GM21619 (cell line): ENCODE data around the gene USP6NL.

Experiments
- ATAC-seq: cut with Tn5 transposase; IDR thresholded peaks from one replicate; pipeline ENCODE4 v1.9.1; 2021; ENCODE audit not compliant: unreplicated experiment

The USP6NL gene

DNA sequence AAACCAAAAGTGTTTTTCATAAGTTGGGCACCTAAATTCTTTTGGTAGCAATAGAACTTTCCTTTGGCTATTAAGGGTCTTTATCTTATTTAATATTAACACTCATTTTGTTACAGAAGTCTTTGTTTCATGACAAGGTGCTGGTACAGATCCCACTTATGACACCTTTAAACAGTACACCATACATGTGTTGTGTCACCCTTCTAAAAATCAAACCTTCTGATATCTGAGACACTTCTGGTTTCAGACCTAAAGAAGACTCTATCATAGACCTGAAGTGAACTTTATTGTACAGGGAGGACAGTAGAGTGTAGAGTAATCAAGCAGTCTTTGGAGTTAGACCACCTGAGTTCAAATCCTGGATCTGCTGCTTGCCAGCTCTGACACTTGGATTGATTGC is 5.8 kb upstream of the USP6NL start:
- no peak for ATAC-seq

DNA sequence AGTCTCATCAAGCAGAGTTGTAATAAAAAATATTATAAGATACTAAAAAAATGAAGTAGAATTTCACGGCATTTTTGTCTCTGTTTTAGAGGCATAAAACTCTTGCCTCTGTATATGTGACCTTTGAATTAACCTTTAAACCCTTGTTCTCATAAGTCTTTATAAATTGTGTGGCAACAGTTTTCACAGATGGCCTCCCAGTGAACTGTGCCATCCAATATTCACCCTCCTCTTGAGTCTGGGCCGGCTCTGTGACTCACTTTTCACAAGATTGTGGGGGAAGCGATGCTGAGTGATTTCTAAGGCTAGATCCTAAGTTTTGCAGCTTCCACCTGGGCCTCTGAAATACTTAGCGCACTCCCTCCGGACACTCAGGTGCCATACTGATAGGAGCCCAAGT is 4.6 kb upstream of the USP6NL start:
- ATAC-seq: no peak

DNA sequence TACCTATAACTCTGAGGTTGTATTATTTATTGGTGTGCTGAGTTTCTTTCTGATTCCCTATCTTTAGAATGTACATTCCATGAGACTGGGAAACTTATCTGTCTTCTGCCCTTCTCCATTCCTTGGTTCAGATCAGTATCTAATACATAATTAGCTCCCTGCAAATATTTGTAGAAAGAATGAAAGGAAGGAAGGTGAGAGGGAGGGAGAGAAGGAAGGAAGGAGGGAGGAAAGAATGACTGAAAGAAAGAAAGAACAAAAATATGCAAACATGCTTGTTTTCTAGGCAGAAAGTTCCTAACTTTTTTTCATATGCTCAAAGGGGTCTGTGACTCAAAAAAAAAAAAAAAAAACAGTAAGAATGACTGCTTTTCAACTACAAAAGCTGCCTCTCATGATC is 3.9 kb upstream of the USP6NL start:
- no peak for ATAC-seq

DNA sequence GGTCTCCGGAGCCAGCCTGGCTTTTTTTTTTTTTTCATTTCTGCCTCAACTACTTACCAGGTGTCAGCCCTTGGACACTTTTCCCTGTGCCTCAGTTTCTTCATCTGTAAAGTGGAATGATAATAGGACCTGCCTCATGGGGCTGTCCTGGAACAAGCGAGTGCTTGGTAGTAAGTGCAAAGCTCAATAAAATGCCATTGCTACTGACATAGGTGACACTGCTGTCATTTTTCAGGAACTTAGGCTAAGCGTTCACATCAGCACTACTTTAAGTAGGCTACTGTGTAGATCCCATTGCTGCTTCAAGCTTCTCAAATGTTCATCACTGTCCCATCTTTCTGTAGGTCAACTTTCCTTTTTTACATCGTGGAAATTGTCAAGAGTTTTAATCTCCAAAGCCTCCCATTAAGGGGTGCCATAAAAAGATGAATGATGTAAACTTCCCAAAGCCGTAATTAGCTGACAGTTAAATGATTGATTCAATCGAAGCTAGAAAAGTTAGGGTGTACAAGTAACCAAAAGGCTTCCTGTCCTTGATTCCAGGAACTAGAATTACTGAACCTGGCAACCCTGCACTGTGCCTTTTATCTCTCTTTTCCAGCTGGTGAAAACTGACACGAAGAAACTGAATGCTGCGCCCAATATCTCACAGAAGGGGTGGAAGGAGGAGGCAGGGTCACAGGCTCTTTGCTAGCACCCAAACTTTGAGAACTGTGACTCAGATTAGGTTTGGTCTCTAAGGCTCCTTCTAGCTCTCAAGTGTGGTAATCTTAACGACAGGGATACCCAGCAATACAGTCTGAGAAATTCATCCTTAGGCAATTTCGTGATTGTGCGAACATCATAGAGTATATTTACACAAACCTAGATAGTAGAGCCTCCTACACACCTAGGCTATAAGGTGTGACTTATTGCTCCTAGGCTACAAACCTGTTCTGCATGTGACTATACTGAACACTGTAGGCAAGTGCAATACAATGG is 861 bp upstream of the USP6NL start:
- ATAC-seq: no peak

DNA sequence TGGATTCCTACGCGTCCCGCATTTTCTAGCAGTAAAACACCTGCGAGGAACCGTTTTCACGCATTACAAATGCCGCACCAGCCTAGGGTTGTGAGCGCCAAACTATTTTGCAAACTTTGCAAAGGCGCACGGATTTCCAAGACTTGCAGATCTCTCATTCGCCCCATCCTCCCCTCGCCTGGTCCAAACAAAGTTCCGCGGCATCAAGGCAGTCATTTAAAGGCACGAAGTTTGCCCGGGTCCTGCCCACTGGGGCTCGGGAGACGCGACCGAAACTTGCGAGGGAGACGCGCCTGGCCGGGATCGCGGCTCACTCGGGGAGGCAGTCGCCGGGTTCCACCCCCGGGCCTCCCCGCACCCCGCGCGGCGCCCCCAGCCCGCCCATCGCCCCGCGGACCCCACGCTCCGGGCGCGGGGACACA is 613 bp downstream of the USP6NL start:
- peak; percentile 19 for ATAC-seq

DNA sequence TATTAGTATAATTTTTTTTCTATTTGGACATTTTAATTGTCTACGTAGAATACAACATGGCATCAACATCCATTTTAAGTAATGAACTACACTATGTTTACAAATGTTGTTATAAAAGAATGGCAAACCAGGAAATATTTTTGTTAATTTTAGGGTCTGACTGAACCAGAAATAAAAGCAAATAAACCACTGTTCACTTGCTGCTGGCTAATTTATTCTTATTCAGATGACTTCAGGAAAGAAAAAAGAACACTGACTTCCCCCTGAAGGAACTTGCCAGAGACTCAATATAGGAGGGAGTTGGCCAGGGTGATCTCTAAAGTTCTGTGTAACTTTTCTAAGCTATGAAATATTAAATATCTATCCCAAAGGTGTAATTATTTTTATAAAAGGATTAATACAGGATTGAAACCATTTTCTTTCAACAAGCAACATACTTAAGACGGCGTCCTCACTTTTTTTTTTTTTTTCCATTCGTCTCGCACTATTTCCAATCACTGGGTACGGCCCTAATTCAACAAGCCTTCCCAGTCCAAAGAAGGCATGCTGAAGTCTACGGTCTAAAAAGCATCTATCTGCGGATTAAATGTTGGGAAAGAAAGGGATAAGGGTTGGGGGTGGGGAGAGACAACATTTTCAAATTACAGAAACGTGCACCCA is 1.2 kb downstream of the USP6NL start:
- ATAC-seq: no peak

DNA sequence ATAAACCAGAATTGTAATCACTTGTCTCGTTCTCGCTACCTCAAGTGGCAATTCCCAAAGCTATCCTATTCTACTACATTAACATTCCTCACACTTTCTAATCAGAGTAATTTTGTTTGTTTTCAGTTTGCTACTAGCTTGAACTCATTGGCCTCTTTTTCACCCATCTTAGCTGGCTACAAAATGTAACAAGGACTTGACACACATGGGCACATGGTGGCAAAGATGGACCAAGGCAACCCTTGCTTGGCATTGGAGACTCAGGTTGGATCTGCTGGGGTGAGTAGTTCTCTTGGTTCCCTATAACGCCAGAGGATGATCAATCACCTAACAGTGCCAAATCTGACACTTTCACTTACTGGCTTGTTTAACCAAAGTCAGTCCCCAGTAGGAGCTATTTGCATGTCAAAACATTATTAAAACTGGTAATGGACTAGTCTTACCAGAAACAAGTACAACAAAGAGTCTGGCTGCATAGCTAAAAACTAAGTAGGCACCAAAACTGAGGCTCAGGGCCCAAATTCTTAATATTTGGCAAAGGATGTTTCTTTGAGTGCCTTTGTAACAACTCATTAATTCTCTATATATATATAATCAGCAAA is 1.9 kb downstream of the USP6NL start:
- ATAC-seq: no peak

DNA sequence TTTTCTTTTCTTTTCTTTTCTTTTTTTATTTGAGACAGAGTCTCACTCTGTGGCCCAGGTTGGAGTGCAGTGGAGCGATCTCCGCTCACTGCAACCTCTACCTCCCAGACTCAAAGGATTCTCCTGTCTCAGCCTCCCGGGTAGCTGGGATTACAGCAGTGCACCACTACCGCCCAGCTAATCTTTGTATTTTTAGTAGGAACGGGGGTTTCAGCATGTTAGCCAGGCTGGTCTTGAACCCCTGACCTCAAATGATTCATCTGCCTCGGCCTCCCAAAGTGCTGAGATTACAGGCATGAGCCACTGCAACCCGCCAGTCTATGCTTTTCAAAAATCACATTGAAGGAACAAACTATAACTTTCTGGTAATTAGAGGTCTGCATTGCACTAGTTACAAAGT is 2.4 kb downstream of the USP6NL start:
- no peak for ATAC-seq

DNA sequence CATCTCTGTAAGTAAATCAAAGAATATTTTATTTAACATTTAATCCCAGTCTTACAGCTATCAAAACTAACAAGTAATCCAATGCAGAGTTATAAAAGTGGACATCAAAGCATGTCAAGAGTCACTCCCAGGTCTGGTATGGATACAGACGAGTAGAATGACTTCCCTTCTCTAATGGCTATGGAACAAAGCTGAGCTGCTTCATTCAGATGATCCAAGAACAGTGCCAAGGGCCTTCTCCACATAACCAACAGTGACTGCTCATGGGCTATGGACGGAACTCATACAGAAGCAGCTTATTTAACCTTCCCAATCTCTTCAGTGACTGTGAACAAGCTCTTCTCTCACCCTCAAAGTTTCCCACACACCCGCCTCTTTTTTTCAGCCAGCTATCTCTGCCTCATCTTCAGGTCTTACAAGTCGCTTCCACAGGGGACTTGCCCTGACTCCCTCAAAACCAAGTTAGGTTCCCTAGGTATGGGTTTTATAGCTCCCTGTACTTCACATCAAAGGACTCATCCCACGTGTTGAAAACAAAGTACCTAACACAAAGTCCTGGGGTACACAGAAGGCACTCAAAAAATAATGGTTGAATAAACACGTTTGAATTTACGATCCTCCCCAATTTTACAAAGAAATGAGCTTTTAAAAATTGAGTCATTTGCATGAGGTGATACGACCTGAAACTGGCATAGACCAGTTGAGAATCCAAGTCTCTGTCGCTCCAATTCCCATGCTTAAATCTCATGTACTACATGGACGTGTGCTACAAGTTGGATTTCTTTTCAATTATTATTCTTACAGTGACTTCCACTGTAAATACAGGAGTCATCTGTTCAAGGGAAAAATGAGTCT is 3.1 kb downstream of the USP6NL start:
- no peak for ATAC-seq

DNA sequence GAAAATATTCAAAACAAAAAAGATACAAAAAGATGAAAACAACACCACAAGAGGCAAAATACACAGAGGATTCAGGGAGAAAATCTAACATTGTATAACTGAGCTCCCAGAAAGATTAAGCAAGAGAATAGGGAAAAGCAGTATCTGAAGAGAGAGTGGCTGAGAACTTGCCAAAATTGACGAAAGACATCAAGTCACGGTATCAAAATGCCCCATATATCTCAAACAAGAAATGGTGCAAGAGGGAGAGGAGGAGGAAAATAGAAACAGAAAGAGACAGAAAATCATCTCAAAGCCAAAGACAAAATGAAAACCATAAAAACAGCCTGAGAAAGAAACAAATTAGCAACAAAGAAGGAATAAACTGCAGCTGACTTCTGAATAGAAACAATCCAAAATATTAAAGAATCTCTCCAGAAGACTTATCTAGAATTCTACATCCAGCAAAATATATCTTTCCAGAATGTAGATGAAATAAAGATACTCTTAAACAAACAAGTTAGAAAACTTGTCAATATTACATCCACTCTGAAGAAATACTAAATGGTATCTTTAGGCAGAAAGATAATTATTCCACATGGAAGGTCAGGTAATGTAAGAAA is 5.5 kb downstream of the USP6NL start:
- ATAC-seq: no peak

DNA sequence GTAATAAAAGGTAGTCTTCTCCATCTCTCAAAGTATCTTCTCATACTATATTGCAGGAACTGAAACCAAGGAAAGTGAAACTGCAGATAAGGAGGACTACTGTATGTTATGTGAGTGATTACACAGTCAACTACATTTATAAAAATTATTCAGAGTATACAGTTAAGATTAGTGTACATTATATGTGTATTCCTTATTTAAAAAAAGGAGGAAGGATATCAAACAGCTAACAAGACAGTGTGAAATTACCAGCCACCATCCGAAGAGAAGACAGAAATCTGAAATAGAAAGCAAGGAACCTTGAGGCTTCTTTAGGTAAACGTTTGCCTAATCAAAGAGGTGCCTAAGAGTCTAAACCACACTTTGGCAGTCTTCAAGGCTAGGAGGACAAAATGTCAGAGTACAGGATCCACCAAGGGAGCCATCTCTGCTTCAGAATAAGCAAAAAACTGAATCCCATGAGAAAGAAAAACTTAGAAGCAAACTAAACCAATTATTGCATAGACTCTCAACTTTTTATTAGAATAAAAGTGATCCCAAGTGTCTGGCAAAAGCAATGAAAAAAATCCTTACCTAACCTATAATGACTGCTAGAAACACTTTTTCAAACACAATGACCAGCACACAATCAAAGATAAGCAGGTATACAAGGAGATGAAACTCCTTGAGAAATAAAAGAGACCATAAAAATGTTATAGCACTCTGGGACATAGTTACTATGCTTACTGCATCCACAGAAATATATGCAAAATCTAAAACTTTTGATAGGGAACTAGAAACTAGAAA is 6.4 kb downstream of the USP6NL start:
- ATAC-seq: no peak

DNA sequence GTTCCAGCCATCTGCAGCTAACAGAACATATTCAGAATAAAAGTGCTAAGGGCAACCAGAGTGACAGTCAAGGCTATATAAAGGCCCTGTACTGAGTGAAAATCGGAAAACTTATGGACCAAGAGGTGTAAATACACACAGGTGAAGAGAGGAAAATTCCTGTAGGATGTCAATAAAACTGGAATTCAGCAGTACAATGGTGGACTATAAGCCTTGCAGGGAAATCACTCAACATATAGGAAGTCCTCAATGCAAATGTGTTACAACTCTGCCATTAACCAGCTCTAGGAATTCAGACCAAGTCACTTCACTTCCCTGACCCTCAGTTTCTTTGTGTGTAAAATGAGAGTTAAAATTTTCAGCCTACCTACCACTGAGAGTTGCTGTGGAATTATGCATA is 7.7 kb downstream of the USP6NL start:
- no peak for ATAC-seq

DNA sequence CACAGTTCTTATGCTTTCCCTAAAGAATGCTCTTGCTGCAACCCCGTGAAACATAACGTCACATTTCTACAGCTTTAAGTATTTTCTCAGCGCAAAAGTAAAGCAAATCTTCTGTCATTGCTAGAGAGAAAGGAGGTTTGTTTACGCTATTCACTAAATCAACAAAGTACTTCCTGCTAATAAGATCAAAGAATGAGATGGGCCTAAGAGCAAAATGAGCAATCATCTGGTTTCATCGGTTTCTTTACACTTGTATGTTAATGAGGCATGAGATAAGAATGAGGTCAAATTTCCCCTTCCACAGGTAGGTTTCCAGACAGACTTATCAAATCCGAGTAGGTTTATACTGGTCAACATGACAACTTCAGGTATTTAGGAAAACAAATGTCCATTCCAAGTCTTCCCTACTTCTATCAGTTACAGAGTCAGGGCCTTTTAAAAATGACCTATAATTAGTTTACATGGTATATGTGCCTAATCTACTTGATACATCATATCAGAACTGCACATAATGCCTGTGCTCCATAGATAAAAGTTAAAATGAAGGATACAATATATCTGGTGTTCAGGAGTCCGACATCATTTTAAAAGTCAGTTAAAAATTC is 8.4 kb downstream of the USP6NL start:
- peak; percentile 38 for ATAC-seq

DNA sequence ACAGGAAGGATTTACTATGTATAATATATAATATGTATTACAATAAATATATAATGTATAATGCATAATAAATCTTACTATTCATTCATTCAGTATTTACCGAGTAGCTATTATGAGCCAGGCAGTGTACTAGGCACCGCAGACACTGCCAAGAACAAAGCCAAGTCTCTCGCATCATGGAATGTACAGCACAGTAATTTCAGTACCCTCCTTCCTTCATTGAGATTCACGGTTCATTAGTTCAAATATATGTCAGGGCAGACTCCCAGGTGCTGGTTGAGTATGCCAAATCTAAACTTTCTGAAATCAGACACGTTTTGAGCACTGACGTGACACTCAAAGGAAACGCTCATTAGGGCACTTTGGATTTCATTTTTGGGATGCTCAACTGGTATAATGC is 9.1 kb downstream of the USP6NL start:
- peak; percentile 35 for ATAC-seq

DNA sequence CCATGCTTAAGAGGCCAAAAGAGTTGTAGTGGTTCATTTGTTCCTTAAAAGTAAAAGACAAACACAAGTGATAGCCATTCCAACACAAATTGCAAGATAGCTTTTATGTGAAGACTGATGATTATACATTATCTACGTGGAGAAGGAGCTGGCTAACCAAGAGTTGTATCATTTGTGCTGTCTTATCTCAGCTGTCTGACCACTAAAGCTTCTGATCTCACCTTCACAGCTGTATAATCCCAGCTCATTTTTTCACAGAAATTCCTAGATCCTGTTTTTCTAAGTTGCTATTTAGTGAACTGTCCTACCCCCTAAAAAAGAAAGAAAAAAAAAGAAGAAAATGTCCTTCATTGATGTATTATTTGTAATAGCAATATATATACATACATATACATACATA is 9.8 kb downstream of the USP6NL start:
- ATAC-seq: no peak

DNA sequence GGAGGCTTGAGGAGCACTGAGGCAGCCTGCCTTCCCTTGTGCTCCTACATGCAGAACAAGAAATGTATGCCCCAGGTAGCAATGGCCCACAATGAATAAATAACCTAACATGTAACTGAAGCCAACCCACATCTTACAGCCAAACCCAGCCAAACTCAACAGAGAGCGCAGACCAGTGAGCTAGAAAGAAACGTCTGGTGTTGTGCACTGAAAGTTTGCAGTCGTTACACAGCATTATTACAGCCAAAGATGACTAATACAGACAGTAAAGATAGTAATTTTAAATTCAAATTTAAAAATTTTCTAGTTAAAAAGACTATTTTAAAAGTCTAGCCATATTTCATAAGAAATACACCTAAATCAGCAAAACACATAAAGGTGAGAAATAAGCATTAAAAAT is 11.2 kb downstream of the USP6NL start:
- no peak for ATAC-seq

DNA sequence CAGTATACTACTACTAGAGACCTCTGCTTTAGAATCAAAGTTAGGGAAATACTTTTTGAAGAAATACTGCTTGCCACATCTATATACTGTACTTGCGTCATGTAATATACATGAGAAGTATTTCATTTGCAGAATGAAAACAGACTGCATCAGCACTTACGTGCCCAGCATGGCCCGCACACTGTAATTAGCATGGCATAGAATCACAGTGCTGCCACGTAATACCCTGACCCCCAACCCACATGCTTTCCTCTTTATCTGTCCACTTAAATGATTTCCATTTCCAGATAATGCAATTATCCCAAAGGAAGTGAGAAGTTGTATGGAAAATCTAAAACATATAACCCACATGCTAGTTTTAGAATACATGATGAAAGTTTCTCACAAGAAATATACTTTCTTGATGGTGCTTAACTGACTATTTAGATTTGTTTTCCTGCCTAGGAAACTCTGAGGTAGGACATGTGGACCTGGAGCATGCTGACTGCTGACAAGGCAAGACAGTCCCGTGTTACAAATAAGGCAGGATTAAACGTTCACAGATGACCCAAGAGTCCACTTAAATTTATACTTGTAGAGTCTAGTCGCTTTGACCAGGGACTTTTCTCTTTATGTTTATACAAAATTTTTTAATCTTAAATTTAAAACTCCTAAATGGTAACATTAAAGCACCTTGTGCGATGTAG is 12.6 kb downstream of the USP6NL start:
- no peak for ATAC-seq

DNA sequence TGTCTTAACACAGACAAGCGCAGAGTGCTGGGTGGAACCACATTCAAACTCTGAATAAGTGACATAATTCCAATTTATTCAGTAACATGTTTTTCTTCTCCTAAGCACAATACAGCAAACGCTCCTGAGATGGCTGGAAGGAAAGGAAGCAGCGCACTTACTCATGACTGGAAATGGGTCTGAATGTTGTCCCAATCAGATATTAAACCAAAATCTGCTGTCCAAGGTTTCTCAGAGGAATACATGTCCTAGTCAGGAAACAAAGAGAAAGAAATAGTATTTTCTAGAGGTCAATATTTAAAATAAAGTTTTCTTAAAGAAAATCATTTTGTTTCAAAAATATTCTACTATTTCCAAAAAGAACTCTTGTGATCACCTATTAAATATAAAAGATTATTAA is 14.0 kb downstream of the USP6NL start:
- no peak for ATAC-seq

DNA sequence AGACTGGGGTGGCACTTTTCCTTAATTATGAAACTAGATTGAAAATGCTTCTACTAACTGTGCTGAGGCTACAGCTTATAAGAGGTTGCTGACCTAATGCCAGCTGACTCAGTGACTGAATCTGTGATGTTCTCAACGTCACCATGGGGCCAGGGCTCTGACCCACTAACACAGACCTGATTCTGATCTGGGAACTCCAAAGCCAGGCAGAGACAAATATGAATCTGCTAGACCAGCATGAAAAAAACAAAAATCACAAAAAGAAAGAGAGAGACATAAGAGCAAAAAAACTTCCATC is 16.1 kb downstream of the USP6NL start:
- ATAC-seq: no peak
